HG03108 (cell line): Measurements from ENCODE around the gene TXNRD1.

Source experiments
- ATAC-seq: cut with Tn5 transposase; IDR thresholded peaks from one replicate; pipeline ENCODE4 v1.9.1; 2021; ENCODE audit warnings: moderate library complexity; ENCODE audit not compliant: unreplicated experiment

The TXNRD1 gene

GRCh38 chr12:104347374-104348075, 131.9 kb downstream of the TXNRD1 start:
- ATAC-seq = no peak

- ATAC-seq = no peak
Measured at GRCh38 chr12:104348283-104348993, 132.9 kb downstream of the TXNRD1 start.

GRCh38 chr12:104348994-104349494, 133.5 kb downstream of the TXNRD1 start:
- ATAC-seq = no peak

DNA sequence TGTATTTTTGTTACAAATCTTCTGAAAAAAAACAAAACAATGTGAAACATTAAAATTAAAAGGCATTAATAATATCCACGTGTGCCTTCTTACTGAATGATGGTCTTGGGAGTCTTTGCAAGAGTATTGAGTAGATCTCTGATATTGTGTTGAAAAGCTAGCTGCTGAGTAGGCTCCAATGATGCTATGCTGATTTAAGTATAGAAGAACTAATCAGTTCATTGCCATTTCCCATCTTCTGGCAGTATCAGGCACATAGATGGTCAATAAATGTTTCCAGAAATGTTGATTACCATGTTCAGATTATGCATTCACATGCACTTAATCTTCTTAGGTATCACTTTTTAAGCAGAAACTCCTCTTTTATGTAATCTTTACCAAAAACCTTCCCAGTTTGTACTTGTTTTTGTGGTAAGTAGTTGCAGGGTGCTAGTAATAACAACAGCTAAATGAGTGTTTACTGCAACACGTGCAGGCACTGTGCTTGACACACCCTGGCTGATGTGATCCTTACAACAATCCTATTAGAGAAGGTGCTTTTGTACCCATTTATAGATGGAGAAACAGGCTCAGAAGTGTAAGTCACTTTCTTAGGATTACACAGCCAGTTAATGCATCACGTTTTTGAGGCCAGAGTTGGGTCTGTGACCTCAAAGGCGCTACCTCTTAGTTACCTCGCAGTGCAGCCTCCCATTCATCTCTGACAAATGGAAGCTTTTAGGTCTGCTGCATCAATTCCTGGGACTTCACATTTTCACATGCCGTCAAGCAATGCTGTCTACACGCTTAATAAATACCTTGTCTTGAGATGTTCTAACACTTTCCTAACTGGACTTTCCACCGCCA, 134.9 kb downstream of the TXNRD1 start:
- no peak for ATAC-seq

DNA sequence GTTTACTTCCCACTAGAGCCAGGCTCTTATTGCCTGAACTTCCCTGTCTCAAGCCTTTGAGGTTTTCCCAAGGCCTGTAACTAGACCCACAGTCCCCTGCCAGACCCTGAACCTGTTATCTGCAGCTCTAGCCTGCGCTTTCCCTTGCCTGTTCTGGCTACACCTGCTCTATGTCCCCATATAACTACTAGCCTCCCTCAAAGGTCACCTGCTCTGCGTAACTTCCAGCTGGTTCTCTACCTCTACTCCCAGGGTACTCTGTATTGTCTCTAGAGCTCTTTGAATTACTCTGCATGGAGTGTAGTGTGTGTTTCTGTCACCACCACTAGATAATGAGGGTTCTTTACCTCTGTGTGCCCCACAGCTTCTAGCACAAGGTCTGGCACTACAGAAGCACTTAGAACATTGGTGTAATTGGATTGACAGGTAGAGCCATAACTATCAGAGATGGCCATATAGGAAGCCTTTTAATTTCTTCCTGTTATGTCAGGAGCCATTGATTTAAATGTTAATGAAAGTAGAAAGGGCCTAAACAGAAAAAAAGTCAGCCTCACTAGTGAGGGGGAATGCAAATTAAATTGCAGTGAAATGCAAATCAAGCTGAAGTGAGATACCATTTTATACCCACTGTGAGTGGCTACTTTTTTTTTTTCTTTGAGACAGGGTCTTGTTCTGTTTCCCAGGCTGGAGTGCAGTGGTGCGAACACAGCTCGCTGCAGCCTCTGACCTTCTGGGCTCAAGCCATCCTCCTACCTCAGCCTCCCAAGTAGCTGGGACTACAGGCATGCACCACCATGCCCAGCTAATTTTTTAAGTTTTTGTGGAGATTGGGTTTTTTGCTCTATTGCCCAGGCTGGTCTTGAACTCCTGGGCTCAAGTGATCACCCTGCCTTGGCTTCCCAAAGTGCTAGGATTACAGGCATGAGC, 135.7 kb downstream of the TXNRD1 start:
- ATAC-seq = no peak

- ATAC-seq = no peak
Measured at GRCh38 chr12:104352106-104352713, 136.6 kb downstream of the TXNRD1 start.

GRCh38 chr12:104353012-104353981, 137.7 kb downstream of the TXNRD1 start:
- ATAC-seq = no peak

- no peak for ATAC-seq
Measured at GRCh38 chr12:104354167-104354867, 138.7 kb downstream of the TXNRD1 start.

DNA sequence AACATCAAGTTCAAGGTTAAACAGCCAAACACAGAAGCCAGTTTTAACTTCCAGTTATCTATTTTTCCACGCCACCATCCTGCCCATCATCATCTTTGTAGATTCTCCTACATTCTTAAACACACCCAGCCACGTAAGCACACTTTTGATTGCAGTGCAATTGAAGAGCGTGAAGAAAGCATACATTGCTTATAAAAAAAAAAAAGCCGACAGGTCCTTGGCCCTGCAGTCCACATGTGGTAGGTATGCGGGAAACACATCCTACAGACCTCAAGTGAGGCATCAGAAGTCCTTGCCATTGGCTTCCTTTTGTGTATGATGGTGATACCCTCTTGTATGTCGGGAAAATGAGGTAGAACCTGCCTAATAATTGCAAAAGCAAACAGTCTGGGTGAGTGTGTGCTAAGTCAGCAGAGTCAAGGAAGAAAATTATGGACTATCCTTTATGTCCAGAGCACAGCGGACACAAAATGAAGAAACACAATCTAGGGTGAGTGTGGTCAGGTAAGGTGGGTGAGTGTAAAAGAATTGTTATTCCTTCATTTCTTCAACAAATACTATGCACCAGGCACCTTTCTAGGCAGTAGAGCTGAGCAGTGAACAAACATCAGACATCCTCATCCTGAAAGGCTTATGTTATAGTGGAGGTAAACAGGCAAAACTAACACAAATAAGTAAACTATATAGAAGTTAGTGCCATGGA, 139.4 kb downstream of the TXNRD1 start:
- no peak for ATAC-seq

DNA sequence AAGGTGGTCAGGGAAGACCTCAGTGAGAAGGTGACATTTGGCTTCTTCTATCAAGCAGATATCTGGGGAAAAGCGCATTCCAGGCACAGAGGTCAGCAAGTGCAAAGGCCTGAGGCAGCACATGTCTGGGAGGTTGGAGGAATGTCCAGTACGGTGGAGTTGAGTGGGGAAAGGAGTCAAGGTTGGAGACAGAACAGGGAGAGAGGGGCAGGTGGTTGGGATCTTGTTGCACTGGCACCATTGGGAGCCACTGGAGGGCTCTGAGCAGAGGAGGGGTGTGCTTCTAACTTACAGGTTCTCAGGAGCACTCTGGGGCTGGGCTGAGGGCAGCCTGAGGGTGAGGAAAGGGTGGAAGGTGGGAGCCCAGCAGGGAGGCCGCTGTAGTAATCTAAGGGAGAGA, 140.1 kb downstream of the TXNRD1 start:
- no peak for ATAC-seq

GRCh38 chr12:104356231-104357115, 140.9 kb downstream of the TXNRD1 start:
- no peak for ATAC-seq

GRCh38 chr12:104357421-104357952, 141.9 kb downstream of the TXNRD1 start:
- ATAC-seq = no peak

GRCh38 chr12:104358353-104359003, 142.9 kb downstream of the TXNRD1 start:
- ATAC-seq = peak; percentile 65

- ATAC-seq = no peak
Measured at GRCh38 chr12:104359216-104359615, 143.6 kb downstream of the TXNRD1 start.

- ATAC-seq = no peak
Measured at GRCh38 chr12:104360157-104360556, 144.6 kb downstream of the TXNRD1 start.
